Stimulated activated CD4-positive, alpha-beta T cell treated with anti-CD3 and anti-CD28 coated beads, Interleukin-4, amount 100 ng/mL, for 48 hours (primary cell): ENCODE data around the gene ATG4A.

Experiments
- DNase-seq, 2 donors: peaks; one replicate each; pipeline ENCODE4 v3.0.0-alpha.2; 2020; ENCODE audit warnings: low read depth in 2 of 2

The ATG4A gene

DNA sequence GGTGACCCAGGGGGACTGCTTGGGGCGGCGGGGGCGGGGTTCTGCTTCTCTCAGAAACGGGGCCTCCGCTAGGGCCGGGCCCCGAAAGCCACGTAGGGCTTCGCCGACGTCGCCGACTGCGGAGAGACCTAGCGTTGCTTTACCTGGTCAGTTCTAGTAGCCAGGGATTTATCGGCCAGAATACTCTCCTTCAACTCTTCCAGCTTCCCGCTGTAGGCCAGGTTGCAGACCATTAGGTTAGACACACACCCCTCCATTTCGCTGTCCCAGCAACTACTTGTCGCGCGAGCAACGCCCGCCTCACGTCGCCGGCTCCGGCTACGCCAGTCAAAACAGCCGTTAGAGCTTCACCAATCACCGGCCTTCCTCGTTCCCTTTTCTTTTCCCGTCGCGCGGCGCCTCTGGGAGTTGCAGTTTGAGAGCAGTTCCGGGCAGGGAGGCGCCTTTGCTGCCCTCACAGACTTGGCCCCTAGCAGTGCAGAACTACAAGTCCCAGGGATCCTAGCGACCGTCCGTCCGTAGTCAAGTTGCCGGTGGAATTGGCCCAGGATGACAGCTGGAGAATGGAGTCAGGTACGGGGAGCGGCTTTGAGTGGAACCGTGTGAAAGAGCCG lies at the start of gene ATG4A, which contains the start of gene PSMD10:
TSS of gene ATG4A (plus strand) at position 515 of the 614 bp plus-strand sequence. CDS start at position 564, 49 bp downstream.
TSS of gene PSMD10 (minus strand) at position 279 of the 614 bp plus-strand sequence. CDS start at position 257, 22 bp downstream.
- peak; percentile 72 to 83 for DNase-seq

GRCh38 chrX:108044554-108045256 lies 46.9 kb upstream of the ATG4A start, which contains the start of gene VSIG1:
VSIG1 (plus strand) TSS chrX:108045065; CDS start chrX:108045131, 66 bp downstream.
- DNase-seq = no peak

- DNase-seq = no peak
Measured at GRCh38 chrX:108049649-108050048, 41.9 kb upstream of the ATG4A start.

DNA sequence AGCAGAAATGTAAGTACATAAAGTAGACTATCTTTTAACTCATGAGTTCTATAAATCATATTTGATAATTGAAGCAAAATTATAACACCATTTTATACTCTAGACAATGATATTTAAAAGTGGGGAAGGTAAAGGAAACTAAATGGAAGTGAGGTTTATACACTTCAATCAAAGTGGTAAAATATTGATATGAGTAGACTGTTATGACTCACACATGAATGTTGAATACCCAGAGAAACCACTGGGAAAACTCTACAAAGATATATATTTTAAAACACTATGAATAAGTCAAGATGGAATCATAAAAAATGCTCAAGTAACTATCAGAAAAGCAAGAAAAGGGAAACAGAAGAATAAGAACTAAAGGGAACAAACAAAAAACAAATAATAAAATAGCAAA lies 38.4 kb upstream of the ATG4A start:
- DNase-seq = no peak

DNA sequence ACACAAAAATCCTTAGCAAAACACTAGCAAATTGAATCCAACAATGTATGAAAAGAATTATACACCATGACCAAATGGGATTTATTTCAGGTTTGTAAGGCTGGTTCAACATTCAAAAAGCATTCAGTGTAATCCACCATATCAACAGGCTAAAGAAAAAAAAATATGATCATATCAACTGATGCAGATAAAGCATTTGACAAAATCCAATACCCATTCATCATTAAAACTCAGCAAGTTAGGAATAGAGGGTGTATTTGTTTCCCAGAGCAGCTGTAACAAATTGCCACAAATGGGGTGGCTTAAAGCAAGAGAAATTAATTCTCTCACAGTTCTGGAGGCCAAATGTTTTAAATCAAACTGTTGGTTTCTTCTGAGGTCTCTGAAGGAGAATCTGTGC lies 36.0 kb upstream of the ATG4A start:
- DNase-seq = no peak

- DNase-seq = no peak
Measured at GRCh38 chrX:108059801-108060200, 31.8 kb upstream of the ATG4A start.

- no peak for DNase-seq
Measured at GRCh38 chrX:108064001-108064400, 27.6 kb upstream of the ATG4A start.

DNA sequence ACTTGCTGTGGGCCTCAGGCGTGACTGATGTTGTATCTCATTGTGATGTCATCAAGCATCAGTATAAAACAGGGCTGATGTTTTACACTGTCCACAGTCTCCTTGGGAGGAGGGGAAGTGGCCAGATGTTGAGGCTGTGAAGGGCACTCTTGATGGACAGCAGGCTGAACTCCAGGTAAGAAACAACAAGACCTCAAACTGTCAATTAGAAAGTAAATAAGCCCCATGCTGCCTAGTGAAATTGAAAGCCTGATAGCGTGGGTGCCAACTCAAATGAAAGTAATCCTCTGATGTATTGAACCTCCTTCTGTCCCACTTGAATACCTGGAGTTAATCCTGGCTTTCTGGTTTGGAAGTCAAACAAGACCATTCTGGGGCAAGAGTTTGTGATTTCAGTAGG lies 27.0 kb upstream of the ATG4A start:
- no peak for DNase-seq

- DNase-seq = no peak
Measured at GRCh38 chrX:108068121-108068520, 23.5 kb upstream of the ATG4A start.

- DNase-seq = no peak
Measured at GRCh38 chrX:108070891-108071290, 20.7 kb upstream of the ATG4A start.

GRCh38 chrX:108071578-108071977 lies 20.0 kb upstream of the ATG4A start:
- DNase-seq = no peak

- no peak for DNase-seq
Measured at GRCh38 chrX:108072746-108073145, 18.8 kb upstream of the ATG4A start.

- no peak for DNase-seq
Measured at GRCh38 chrX:108081110-108081509, 10.5 kb upstream of the ATG4A start.

DNA sequence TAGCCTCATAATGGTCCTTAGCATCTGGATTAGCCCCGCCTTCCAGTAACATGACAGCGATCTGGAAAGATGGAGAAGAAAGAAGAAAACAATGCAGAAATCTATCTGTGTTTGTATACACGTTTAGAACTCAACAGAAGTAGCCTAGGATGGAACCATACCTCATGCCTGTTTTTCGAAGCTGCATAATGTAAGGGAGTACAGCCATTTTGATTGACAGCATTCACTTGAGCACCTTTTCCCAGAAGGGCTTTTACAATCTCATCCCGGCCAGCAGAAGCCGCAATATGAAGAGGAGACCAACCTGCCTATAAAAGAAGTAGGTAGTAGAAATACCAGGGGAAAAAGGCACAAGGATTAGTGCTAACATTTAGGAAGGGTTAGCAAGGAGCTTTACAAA lies 3.8 kb upstream of the ATG4A start:
- no peak for DNase-seq

DNA sequence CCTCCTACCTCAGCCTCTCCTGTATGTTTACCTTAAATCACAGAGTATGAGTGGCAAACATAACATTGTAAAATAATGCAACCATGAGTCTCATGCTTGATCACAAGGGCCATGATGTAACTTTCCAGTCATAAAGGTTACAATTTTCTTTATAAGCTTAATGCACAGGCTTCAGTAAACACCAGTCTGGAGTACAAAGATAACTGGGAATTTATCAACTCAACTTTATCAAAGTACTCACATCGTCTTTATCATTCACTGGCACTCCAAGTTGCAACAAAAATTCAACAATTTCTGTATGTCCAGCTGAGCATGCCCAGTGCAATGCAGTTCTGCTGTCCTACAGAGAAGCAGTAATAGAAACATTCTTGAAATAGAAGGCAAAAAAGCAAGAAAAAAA lies 3.1 kb upstream of the ATG4A start:
- DNase-seq = no peak

DNA sequence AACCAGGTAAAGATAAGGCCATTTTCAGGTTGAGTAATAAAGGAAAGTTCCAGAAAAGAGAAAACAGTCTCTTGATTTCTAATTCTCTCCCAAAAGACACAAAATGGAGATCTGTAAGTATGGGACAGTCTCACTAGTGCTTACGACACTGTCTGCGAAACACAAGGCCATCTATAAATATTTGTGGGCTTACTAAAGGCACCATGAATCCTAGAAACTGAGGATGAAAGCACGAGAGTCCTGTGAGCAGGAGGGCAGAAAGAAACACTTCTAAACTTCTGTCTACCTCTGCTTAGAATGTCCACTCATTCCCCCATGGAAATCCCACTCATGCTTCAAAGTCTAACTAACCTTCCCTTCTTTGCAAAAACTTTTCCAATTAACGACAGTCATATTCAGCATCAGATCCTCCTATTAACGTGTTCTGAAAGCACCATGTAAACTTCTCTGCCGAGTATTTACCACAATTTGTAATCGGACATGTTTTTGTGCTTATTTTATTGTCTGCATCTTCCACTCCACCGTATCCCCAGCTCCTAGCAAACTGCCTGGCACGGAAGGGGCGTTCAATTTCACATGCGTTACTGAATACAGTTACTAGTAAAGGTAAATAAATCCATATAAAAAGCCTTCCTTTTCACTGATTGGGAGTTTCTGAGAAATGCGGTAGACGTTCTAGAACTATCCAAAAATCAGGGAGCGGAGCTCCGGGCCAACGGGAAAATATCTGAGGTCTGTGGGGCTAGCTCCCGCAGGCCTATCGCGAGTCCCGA lies 901 bp upstream of the ATG4A start:
- DNase-seq = no peak

DNA sequence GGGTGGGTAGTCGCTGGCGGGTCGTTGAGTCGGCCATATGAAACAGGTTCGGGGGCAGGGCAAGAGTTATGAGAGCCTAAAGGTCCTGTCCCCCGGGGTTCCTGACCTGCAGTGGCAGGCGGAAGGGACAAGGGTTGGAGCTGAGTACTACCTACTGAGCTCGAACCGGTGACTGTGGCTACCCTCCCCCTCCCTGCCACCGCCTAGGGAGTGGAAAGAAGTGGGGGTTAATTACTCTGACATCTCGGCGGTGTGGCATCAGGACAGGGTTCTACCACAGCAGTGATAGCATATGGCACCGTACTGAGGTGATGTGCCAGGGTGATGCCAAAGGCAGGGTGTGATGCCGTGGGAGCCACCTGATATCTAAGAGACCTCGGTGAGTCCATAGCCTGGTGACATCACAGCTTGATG lies 307 bp downstream of the ATG4A start:
- DNase-seq = peak in 1 of 2 donors; percentile 5

DNA sequence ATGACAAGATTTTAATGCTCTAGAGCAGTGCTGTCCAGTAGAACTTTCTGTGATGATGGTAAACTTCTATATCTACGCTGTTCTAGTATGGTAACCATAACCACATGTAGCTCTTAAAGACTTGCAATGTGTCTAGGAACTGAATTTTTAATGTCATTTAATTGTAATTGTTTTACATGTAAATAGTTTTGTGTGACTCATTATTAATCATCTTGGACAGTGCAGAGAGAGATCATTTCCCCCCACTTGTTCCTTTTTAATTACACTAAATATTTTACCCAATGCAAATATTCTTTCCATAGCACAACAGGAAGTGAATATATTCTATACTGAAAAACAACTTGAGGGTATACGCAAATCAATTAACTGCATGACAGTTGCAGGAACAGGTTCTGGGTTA lies 5.8 kb downstream of the ATG4A start:
- no peak for DNase-seq

- no peak for DNase-seq
Measured at GRCh38 chrX:108105473-108105872, 13.9 kb downstream of the ATG4A start.

- DNase-seq = no peak
Measured at GRCh38 chrX:108114541-108114940, 23.0 kb downstream of the ATG4A start.

DNA sequence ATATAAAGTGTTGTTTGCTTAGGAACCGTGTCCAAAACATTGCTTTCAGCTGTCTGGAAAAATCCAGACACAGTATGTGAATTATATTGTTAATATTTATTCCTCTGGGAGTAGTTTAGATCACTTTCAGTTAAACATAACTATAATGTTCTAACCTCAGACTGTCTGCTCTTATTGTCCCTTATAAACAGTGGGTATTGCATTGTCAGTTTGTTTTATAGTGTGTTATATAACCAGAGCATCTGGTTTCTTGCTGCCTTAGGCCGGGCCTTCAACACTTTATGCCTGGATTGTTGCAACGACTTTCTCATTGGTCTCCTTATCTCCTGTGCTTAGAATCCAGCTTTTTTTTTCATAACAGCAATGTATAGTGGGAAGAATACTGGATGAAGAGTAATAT lies 26.4 kb downstream of the ATG4A start:
- no peak for DNase-seq

DNA sequence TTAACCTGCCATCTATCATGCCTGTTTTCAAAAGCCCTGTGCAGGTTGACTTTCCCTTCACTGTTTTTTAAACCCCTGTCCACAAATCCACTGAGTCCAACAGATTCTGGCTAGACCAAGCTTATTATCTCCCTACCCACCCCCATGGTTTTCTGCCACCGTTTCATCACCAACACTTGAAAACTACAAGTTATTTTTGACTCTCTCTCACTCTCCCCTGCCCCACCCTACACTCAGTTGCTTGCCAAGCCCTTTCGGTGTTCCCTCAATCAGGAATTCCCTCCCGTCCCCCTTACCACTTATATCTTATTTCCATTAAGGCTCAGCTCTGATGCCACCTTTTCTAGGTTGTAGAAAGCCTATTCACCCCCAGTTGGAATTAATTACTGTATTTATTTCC lies 29.7 kb downstream of the ATG4A start:
- DNase-seq = no peak

DNA sequence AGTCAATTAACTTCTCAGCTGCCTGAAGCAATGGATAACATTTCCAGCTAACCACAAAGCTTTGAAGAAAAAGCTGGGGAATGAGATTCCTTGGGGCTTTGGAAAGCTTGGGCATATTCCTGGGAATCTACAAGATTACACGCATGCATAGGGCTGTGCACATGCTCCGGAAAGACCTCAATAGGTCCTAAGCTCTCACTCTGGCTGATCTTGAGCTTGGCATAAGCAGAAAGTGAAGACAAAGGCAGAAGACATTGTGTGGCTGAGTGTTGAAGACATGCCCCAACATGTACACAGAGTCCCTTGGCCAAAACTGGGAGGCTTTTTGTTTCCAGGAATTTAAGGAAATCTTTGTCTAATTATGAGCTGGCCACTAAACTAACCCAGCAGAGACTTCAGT lies 31.2 kb downstream of the ATG4A start:
- DNase-seq = no peak
